ENCODE data around the gene NUDT19.
A peak's percentile ranks its signal among the peaks of the same experiment; 100 is the strongest.

The NUDT19 gene

GRCh38 chr19:32671883-32672593 is 19.6 kb upstream of the NUDT19 start:
- Histone ChIP-seq H3K27ac (ENCODE audit: extremely low read depth, low read depth, low read length) (no peak overlapping the region), H3K4me3 (ENCODE audit: low read depth, low read length) (no peak overlapping the region), H3K36me3 (ENCODE audit: control insufficient read depth in 2 of 2, insufficient read depth in 1 of 2, low read length in 2 of 2) (peaks cover under 1 to 27% of the 10 kb centered on the region in 2 experiments), H3K4me1 (ENCODE audit: control insufficient read depth, insufficient read depth, low read length) (peaks cover 36% of the 10 kb centered on the region), H3K9me3 (ENCODE audit: control insufficient read depth, insufficient read depth, low read depth, low read length) (no peaks in the 10 kb centered on the region)
- ChIA-PET POLR2A (no interaction called here), CTCF (interaction anchor here (0.7 kb wide), 1 partner anchor 314 kb away, joined by 3 read pairs; no protein-coding TSS in a partner anchor)
- no peak for TF ChIP-seq ZNF843 (tag by site-specific recombination; IDR thresholded peaks at IDR 0.05)
- no peak for TF ChIP-seq ZNF324 (tag by site-specific recombination; IDR thresholded peaks at IDR 0.05)
- TF ChIP-seq SCRT1 (tag by site-specific recombination; IDR thresholded peaks at IDR 0.05; ENCODE audit: borderline replicate concordance), result no peak
- no peak for TF ChIP-seq ZBTB7A (tag by site-specific recombination; IDR thresholded peaks at IDR 0.05; ENCODE audit: low read depth)
- peak; percentile 60 for TF ChIP-seq ZNF341 (tag by site-specific recombination; IDR thresholded peaks at IDR 0.05; ENCODE audit: low read depth)
- TF ChIP-seq KLF10 (tag by site-specific recombination; IDR thresholded peaks at IDR 0.05), result no peak
- TF ChIP-seq ZNF350 (tag by site-specific recombination; IDR thresholded peaks at IDR 0.05), result no peak
- no peak for TF ChIP-seq ZNF837 (tag by site-specific recombination; IDR thresholded peaks at IDR 0.05)

- ChIA-PET CTCF (no interaction called here), POLR2A (interaction anchor here (0.6 kb wide), 1 partner anchor 75 kb away, joined by 3 read pairs; no protein-coding TSS in a partner anchor)
- TF ChIP-seq ZNF426 (tag by site-specific recombination; IDR thresholded peaks at IDR 0.05) (no peak), ZNF600 (tag by site-specific recombination; IDR thresholded peaks at IDR 0.05) (0 out of 2 replicates have a peak, but pooled peaks have one; percentile 3)
- Histone ChIP-seq H3K9me3 (ENCODE audit: control insufficient read depth, insufficient read depth, low read depth, low read length) (no peaks in the 10 kb centered on the region), H3K4me1 (ENCODE audit: control insufficient read depth, insufficient read depth, low read length) (peaks cover 36% of the 10 kb centered on the region), H3K36me3 (ENCODE audit: control insufficient read depth in 2 of 2, insufficient read depth in 1 of 2, low read length in 2 of 2) (peaks cover 0 to 19% of the 10 kb centered on the region in 2 experiments; a peak in 1 of 3 replicates), H3K27ac (ENCODE audit: extremely low read depth, low read depth, low read length) (no peak overlapping the region), H3K4me3 (ENCODE audit: low read depth, low read length) (no peak overlapping the region)
These were observed 18.8 kb upstream of the NUDT19 start for GRCh38 chr19:32672841-32673240.

GRCh38 chr19:32673573-32673972 is 18.0 kb upstream of the NUDT19 start:
- POLR2A ChIA-PET, result interaction anchor here (0.5 to 4.0 kb wide), 3 partner anchors 9 to 130 kb away, joined by 3 to 44 read pairs (median 6); partner anchors contain the start of gene NUDT19
- no peaks in the 10 kb centered on the region for H3K9me3 ChIP-seq (ENCODE audit: control insufficient read depth, insufficient read depth, low read depth, low read length)
- H3K4me1 ChIP-seq (ENCODE audit: control insufficient read depth, insufficient read depth, low read length), result peaks cover 36% of the 10 kb centered on the region
- H3K36me3 ChIP-seq (ENCODE audit: control insufficient read depth in 2 of 2, insufficient read depth in 1 of 2, low read length in 2 of 2), result peaks cover 0 to 13% of the 10 kb centered on the region in 2 experiments; a peak in 1 of 3 replicates
- TF ChIP-seq ZNF202 (tag by site-specific recombination; IDR thresholded peaks at IDR 0.05; ENCODE audit: borderline replicate concordance), result no peak
- no peak for TF ChIP-seq ZBTB21 (tag by site-specific recombination; IDR thresholded peaks at IDR 0.05)
- TF ChIP-seq ZNF510 (tag by site-specific recombination; IDR thresholded peaks at IDR 0.05; ENCODE audit: insufficient replicate concordance), result no peak
- 0 out of 2 replicates have a peak, but pooled peaks have one; percentile 1 for TF ChIP-seq ZNF266 (tag by site-specific recombination; IDR thresholded peaks at IDR 0.05; ENCODE audit: low read depth)
- peak; percentile 81 for TF ChIP-seq PRDM10 (tag by site-specific recombination; IDR thresholded peaks at IDR 0.05)
- no peak overlapping the region for H3K27ac ChIP-seq (ENCODE audit: extremely low read depth, low read depth, low read length)
- H3K4me3 ChIP-seq (ENCODE audit: low read depth, low read length), result no peak overlapping the region
- CTCF ChIA-PET, result interaction anchor here (0.7 to 1.0 kb wide), 2 partner anchors 302 to 471 kb away, joined by 4 read pairs; no protein-coding TSS in a partner anchor

Data from HEK293 (cell line).